ENCODE measurements around the gene STXBP5.

The STXBP5 gene

GRCh38 chr6:147169529-147169928, 34.7 kb upstream of the STXBP5 start:
- TF ChIP-seq EZH2phosphoT487 (IDR thresholded peaks at IDR 0.05; ENCODE audit: low read length): no peak
- TF ChIP-seq EZH2 (optimal IDR thresholded peaks at IDR 0.05; ENCODE audit: low read depth, low read length): no peak
- TF ChIP-seq, protein P1, sequence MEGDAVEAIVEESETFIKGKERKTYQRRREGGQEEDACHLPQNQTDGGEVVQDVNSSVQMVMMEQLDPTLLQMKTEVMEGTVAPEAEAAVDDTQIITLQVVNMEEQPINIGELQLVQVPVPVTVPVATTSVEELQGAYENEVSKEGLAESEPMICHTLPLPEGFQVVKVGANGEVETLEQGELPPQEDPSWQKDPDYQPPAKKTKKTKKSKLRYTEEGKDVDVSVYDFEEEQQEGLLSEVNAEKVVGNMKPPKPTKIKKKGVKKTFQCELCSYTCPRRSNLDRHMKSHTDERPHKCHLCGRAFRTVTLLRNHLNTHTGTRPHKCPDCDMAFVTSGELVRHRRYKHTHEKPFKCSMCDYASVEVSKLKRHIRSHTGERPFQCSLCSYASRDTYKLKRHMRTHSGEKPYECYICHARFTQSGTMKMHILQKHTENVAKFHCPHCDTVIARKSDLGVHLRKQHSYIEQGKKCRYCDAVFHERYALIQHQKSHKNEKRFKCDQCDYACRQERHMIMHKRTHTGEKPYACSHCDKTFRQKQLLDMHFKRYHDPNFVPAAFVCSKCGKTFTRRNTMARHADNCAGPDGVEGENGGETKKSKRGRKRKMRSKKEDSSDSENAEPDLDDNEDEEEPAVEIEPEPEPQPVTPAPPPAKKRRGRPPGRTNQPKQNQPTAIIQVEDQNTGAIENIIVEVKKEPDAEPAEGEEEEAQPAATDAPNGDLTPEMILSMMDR (IDR thresholded peaks at IDR 0.05; ENCODE audit: low read length): no peak
- H3K27me3 ChIP-seq (replicated peaks; ENCODE audit: insufficient read depth, low read length): no peaks in the 10 kb centered on the region
- H2AFZ ChIP-seq (ENCODE audit: low read length): no peak overlapping the region
- H3K9me3 ChIP-seq (replicated peaks; ENCODE audit: insufficient read depth, low read length): no peaks in the 10 kb centered on the region
- H3K4me2 ChIP-seq (ENCODE audit: low read depth, low read length): no peak overlapping the region
- H3K79me2 ChIP-seq (ENCODE audit: low read length): no peaks in the 10 kb centered on the region
- no peak overlapping the region for H3K27ac ChIP-seq (ENCODE audit: low read length)
- no peaks in the 10 kb centered on the region for H4K20me1 ChIP-seq (ENCODE audit: insufficient read depth, low read length)
- H3K4me1 ChIP-seq (ENCODE audit: low read length): no peaks in the 10 kb centered on the region
- H3K36me3 ChIP-seq (replicated peaks; ENCODE audit: insufficient read depth, low read length): no peaks in the 10 kb centered on the region
- H3K9me2 ChIP-seq (replicated peaks; ENCODE audit: insufficient read depth, low read length): no peaks in the 10 kb centered on the region
- no peak overlapping the region for H3K9ac ChIP-seq (ENCODE audit: low read length)
- no peaks in the 10 kb centered on the region for H3F3A ChIP-seq (ENCODE audit: insufficient read depth, low read length)
- H3K4me3 ChIP-seq (ENCODE audit: low read length): no peak overlapping the region
- no peak for DNase-seq

- no peak overlapping the region for H3K9ac ChIP-seq (ENCODE audit: low read length)
- H3K79me2 ChIP-seq (ENCODE audit: low read length): no peaks in the 10 kb centered on the region
- H3K27ac ChIP-seq (ENCODE audit: low read length): no peak overlapping the region
- no peaks in the 10 kb centered on the region for H3K4me1 ChIP-seq (ENCODE audit: low read length)
- H3K4me3 ChIP-seq (ENCODE audit: low read length): no peak overlapping the region
- H3K4me2 ChIP-seq (ENCODE audit: low read depth, low read length): no peak overlapping the region
- no peaks in the 10 kb centered on the region for H3F3A ChIP-seq (ENCODE audit: insufficient read depth, low read length)
- H3K9me2 ChIP-seq (replicated peaks; ENCODE audit: insufficient read depth, low read length): no peaks in the 10 kb centered on the region
- TF ChIP-seq, protein P1 (IDR thresholded peaks at IDR 0.05; ENCODE audit: low read length): no peak
- TF ChIP-seq EZH2 (optimal IDR thresholded peaks at IDR 0.05; ENCODE audit: low read depth, low read length) (no peak), EZH2phosphoT487 (IDR thresholded peaks at IDR 0.05; ENCODE audit: low read length) (no peak)
- no peaks in the 10 kb centered on the region for H3K27me3 ChIP-seq (replicated peaks; ENCODE audit: insufficient read depth, low read length)
- no peaks in the 10 kb centered on the region for H4K20me1 ChIP-seq (ENCODE audit: insufficient read depth, low read length)
- H3K9me3 ChIP-seq (replicated peaks; ENCODE audit: insufficient read depth, low read length): no peaks in the 10 kb centered on the region
- no peaks in the 10 kb centered on the region for H3K36me3 ChIP-seq (replicated peaks; ENCODE audit: insufficient read depth, low read length)
- no peak for DNase-seq
- H2AFZ ChIP-seq (ENCODE audit: low read length): no peak overlapping the region
These were observed 33.9 kb upstream of the STXBP5 start for GRCh38 chr6:147170269-147170668.

GRCh38 chr6:147173140-147173539, 31.1 kb upstream of the STXBP5 start:
- Histone ChIP-seq H3K27ac (ENCODE audit: low read length) (no peak overlapping the region), H3K79me2 (ENCODE audit: low read length) (no peaks in the 10 kb centered on the region), H3K4me3 (ENCODE audit: low read length) (no peak overlapping the region), H3K36me3 (replicated peaks; ENCODE audit: insufficient read depth, low read length) (no peaks in the 10 kb centered on the region), H4K20me1 (ENCODE audit: insufficient read depth, low read length) (no peaks in the 10 kb centered on the region), H3K9me2 (replicated peaks; ENCODE audit: insufficient read depth, low read length) (no peaks in the 10 kb centered on the region), H3K4me2 (ENCODE audit: low read depth, low read length) (no peak overlapping the region), H3K27me3 (replicated peaks; ENCODE audit: insufficient read depth, low read length) (no peaks in the 10 kb centered on the region), H2AFZ (ENCODE audit: low read length) (no peak overlapping the region), H3K9ac (ENCODE audit: low read length) (no peak overlapping the region), H3K9me3 (replicated peaks; ENCODE audit: insufficient read depth, low read length) (no peaks in the 10 kb centered on the region), H3F3A (ENCODE audit: insufficient read depth, low read length) (no peaks in the 10 kb centered on the region), H3K4me1 (ENCODE audit: low read length) (no peaks in the 10 kb centered on the region)
- no peak for DNase-seq
- TF ChIP-seq, protein P1 (IDR thresholded peaks at IDR 0.05; ENCODE audit: low read length): no peak
- TF ChIP-seq EZH2 (optimal IDR thresholded peaks at IDR 0.05; ENCODE audit: low read depth, low read length) (no peak), EZH2phosphoT487 (IDR thresholded peaks at IDR 0.05; ENCODE audit: low read length) (no peak)

All from MM.1S (cell line).